Measurements from ENCODE around the gene ST6GALNAC3. TPM values are rescaled to one million over a fixed set of nuclear protein-coding genes. Genes with fewer than 3 reads are reported as not detected.

ST6GALNAC3 gene
- total RNA-seq, 1 donor from 2014 or later, result 5.6 TPM

DNA sequence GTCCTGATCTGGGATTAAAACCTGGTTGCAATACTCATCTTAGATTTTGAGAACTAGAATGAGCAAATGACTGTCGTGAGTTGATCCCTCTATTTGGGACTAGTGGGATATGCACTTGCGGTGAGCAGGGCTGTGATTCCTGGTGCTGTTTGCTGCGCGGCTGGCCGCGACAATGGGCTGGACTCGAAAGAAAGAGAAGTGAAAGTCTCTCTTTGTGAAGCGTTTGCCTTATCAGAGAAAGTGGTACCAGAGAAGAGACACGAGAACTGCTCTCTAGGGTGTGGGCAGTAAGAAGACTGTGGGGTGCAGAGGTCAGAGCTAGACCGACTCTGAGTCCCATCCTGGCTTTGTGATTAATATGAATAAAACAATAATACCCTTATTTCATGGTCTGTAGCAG, 8.6 kb downstream of the ST6GALNAC3 start:
- no peak for DNase-seq

DNA sequence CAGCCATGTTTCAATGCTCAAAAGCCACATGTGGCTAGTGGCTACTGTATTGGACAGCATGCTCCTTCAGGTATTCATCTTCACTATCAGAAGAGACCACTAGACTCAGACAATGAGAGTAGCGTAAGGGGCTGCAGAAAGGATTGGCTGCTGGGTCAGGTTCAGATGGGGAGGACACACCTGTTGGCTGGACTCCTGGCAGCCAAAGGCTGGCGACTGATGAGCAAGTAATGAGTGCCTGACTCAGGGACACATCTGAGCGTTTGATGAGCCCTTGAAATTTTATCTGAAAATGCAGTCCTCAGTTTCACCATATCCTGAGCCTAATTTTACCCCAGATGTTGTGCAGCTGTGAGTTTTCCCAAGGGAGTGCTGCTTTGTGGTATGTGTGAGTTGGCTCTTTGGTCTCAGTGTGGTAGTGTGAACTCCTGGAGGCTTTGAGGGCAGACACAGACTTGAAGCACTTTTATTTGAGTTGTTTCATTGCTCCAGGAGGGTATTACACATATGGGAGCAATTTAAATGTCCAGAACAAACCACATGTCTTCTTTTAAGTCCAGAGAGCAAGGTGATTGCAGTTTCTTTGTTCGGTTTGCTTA, 9.6 kb downstream of the ST6GALNAC3 start:
- Histone ChIP-seq H3K36me3 (no peaks in the 10 kb centered on the region), H3K4me3 (no peak overlapping the region), H3K9me3 (no peaks in the 10 kb centered on the region), H3K27ac (no peak overlapping the region), H3K27me3 (no peaks in the 10 kb centered on the region), H3K4me1 (no peaks in the 10 kb centered on the region)
- ATAC-seq (no peak), DNase-seq (no peak)
- intact Hi-C loops (cut with DNase I), result no loop called here
- TF ChIP-seq, protein P1, sequence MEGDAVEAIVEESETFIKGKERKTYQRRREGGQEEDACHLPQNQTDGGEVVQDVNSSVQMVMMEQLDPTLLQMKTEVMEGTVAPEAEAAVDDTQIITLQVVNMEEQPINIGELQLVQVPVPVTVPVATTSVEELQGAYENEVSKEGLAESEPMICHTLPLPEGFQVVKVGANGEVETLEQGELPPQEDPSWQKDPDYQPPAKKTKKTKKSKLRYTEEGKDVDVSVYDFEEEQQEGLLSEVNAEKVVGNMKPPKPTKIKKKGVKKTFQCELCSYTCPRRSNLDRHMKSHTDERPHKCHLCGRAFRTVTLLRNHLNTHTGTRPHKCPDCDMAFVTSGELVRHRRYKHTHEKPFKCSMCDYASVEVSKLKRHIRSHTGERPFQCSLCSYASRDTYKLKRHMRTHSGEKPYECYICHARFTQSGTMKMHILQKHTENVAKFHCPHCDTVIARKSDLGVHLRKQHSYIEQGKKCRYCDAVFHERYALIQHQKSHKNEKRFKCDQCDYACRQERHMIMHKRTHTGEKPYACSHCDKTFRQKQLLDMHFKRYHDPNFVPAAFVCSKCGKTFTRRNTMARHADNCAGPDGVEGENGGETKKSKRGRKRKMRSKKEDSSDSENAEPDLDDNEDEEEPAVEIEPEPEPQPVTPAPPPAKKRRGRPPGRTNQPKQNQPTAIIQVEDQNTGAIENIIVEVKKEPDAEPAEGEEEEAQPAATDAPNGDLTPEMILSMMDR (IDR thresholded peaks at IDR 0.05), result no peak

More for the DNA sequence above, 8.6 kb downstream of the ST6GALNAC3 start:
- H3K4me3 ChIP-seq, result no peak overlapping the region
- no peaks in the 10 kb centered on the region for H3K36me3 ChIP-seq
- no peaks in the 10 kb centered on the region for H3K9me3 ChIP-seq
- no peaks in the 10 kb centered on the region for H3K27me3 ChIP-seq
- TF ChIP-seq, protein P1 (IDR thresholded peaks at IDR 0.05), result no peak
- ATAC-seq, result peak; percentile 39
- no peak overlapping the region for H3K27ac ChIP-seq
- no peaks in the 10 kb centered on the region for H3K4me1 ChIP-seq
- intact Hi-C loops (cut with DNase I), result no loop called here

DNA sequence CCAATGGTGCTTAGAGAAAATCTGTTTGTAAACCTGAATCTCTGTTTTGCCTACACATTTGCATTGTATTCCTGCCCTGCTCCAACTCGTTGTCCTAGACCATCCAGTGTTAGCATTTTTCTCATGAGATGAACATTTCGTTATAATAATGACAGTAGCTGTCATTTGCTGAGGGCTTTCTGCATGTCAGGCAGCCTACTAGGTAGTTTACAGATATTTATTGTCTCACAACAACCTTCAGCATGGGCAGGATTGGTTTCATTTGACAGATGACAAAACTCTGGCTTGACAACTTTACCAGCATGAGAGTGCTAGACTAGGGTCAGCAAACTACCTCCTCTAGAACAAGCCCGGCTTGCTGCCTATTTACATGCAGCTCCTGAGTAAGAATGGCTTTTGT, 10.1 kb downstream of the ST6GALNAC3 start:
- Histone ChIP-seq H3K27ac (no peak overlapping the region), H3K9me3 (no peaks in the 10 kb centered on the region), H3K4me1 (no peaks in the 10 kb centered on the region), H3K27me3 (no peaks in the 10 kb centered on the region), H3K36me3 (no peaks in the 10 kb centered on the region), H3K4me3 (no peak overlapping the region)
- DNase-seq, result no peak
- intact Hi-C loops (cut with DNase I), result no loop called here
- TF ChIP-seq, protein P1 (IDR thresholded peaks at IDR 0.05), result no peak
- ATAC-seq, result no peak

DNA sequence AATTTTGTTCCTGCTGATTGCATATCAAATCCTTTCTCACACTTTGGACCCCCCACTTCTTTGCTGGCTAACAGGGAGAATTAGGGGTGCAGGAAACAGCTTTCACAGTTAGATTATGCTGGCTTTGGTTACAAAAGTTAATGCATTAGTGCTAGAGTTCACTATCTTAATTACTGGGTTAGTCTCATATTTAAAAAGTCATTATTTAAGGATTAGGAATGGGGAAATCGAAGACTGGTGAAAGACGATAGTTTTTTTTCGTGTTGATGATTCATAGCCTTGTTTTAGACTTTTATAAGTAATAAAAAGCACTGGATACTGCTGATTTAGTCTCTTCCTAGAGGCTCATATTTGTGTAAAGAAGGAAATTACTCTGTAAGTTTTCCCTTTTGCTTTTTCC, 11.6 kb downstream of the ST6GALNAC3 start:
- Histone ChIP-seq H3K4me1 (no peaks in the 10 kb centered on the region), H3K36me3 (no peaks in the 10 kb centered on the region), H3K27ac (no peak overlapping the region), H3K4me3 (no peak overlapping the region), H3K9me3 (no peaks in the 10 kb centered on the region), H3K27me3 (no peaks in the 10 kb centered on the region)
- ATAC-seq, result no peak
- TF ChIP-seq, protein P1 (IDR thresholded peaks at IDR 0.05), result no peak
- no peak for DNase-seq
- intact Hi-C loops (cut with DNase I), result no loop called here

DNA sequence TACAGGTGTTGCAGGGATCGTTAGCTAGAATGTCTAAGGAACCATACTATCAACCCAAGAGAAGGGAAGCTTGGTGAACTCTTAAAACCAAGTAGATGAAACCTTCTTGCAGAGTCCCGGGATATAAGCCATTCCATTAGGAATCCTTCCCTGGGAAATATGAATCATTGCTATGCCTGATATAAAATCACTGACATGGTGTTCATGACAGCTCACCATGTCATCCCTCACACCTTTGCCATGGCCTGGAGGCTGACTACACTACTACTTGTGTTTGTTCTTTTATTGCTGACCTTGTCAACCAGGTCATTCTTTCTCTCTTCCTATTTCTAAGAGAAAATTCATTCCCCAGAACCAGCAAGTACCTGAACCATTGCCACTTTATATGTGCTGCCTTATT, 12.1 kb downstream of the ST6GALNAC3 start:
- no peaks in the 10 kb centered on the region for H3K36me3 ChIP-seq
- H3K27ac ChIP-seq, result no peak overlapping the region
- no peaks in the 10 kb centered on the region for H3K4me1 ChIP-seq
- H3K4me3 ChIP-seq, result no peak overlapping the region
- intact Hi-C loops (cut with DNase I), result no loop called here
- TF ChIP-seq, protein P1 (IDR thresholded peaks at IDR 0.05), result no peak
- no peaks in the 10 kb centered on the region for H3K9me3 ChIP-seq
- H3K27me3 ChIP-seq, result no peaks in the 10 kb centered on the region
- no peak for DNase-seq
- no peak for ATAC-seq
